Neural cell (in vitro differentiated cells): ENCODE data around the gene SLC15A5. TPM values are rescaled to one million over a fixed set of nuclear protein-coding genes. Genes with fewer than 3 reads are reported as not detected.

Experiments used
- H2AFZ ChIP-seq: fragments of 200-600, 300-800 bp; sonication (generic), shearing (Covaris generic); 2 replicates; pipeline ENCODE4 v1.6.0; 2014; ENCODE audit warnings: low read depth, mild to moderate bottlenecking, antibody characterized with exemption, low read length, moderate library complexity
- H3F3A ChIP-seq: fragments of 200-600 bp; shearing (Covaris generic); 2 replicates; pipeline ENCODE4 v1.6.1; 2016; ENCODE audit warnings: mild to moderate bottlenecking, moderate library complexity, mixed read lengths, antibody characterized with exemption, low read length; ENCODE audit not compliant: insufficient read depth, poor library complexity, severe bottlenecking
- H3K27ac ChIP-seq: fragments of 200-600, 300-800 bp; sonication (generic), shearing (Covaris generic); 2 replicates; pipeline ENCODE4 v1.5.1; 2014; ENCODE audit warnings: mild to moderate bottlenecking, low read length, moderate library complexity
- H3K27me3 ChIP-seq: fragments of 300-800, 200-600 bp; sonication (generic), shearing (Covaris generic); 2 replicates; pipeline ENCODE4 v1.6.0; 2014; ENCODE audit warnings: mild to moderate bottlenecking, low read depth, low read length, moderate library complexity; ENCODE audit not compliant: insufficient read depth
- H3K36me3 ChIP-seq: fragments of 300-800, 200-600 bp; sonication (generic), shearing (Covaris generic); 2 replicates; pipeline ENCODE4 v1.5.1; 2014; ENCODE audit warnings: mild to moderate bottlenecking, antibody characterized with exemption, low read length, moderate library complexity; ENCODE audit not compliant: insufficient read depth
- H3K4me2 ChIP-seq: fragments of 300-800, 200-600 bp; sonication (generic), shearing (Covaris generic); 2 replicates; pipeline ENCODE4 v1.6.0; 2014; ENCODE audit warnings: mild to moderate bottlenecking, low read length
- H3K4me3 ChIP-seq: fragments of 300-800, 200-600 bp; sonication (generic), shearing (Covaris generic); 2 replicates; pipeline ENCODE4 v1.5.1; 2014; ENCODE audit warnings: mild to moderate bottlenecking, low read length, moderate library complexity
- H3K79me2 ChIP-seq: fragments of 200-600 bp; shearing (Covaris generic); replicated peaks from 2 replicates; pipeline ENCODE4 v1.6.0; 2014; ENCODE audit warnings: mild to moderate bottlenecking, low read length, moderate library complexity; ENCODE audit not compliant: insufficient read depth
- H3K9ac ChIP-seq: fragments of 300-800, 200-600 bp; sonication (generic), shearing (Covaris generic); 2 replicates; pipeline ENCODE4 v1.6.1; 2016; ENCODE audit warnings: mild to moderate bottlenecking, low read length, mixed read lengths
- H3K9me2 ChIP-seq: fragments of 200-600 bp; shearing (Covaris generic); 2 replicates; pipeline ENCODE4 v1.6.1; 2016; ENCODE audit warnings: mild to moderate bottlenecking, low read length, mixed read lengths; ENCODE audit not compliant: insufficient read depth
- H3K9me3 ChIP-seq: fragments of 200-600, 300-800 bp; sonication (generic), shearing (Covaris generic); 2 replicates; pipeline ENCODE4 v1.6.1; 2016; ENCODE audit warnings: mild to moderate bottlenecking, mixed run types, low read length, moderate library complexity, mixed read lengths
- H4K20me1 ChIP-seq: fragments of 200-600 bp; shearing (Covaris generic); 2 replicates; pipeline ENCODE4 v1.6.1; 2016; ENCODE audit warnings: mild to moderate bottlenecking, mixed run types; ENCODE audit not compliant: insufficient read depth
- EZH2 ChIP-seq: fragments of 200-600, 300-800 bp; shearing (Covaris generic), sonication (generic); IDR thresholded peaks from 2 replicates; pipeline ENCODE4 v1.6.1; 2014; ENCODE audit warnings: antibody characterized with exemption, low read length, borderline replicate concordance, mild to moderate bottlenecking; ENCODE audit not compliant: insufficient read depth, poor library complexity, severe bottlenecking
- POLR2AphosphoS5 ChIP-seq: IDR thresholded peaks from 2 replicates; pipeline ENCODE4 v1.6.1; 2012
- RAD21 ChIP-seq: fragments of 450-650 bp; conservative IDR thresholded peaks from 2 replicates; pipeline ENCODE4 v1.6.1; 2014; ENCODE audit warnings: antibody characterized with exemption, mild to moderate bottlenecking, moderate library complexity
- SMC3 ChIP-seq: fragments of 450-650 bp; conservative IDR thresholded peaks from 2 replicates; pipeline ENCODE4 v1.6.1; 2014; ENCODE audit warnings: antibody characterized with exemption, mild to moderate bottlenecking, moderate library complexity; ENCODE audit not compliant: poor library complexity
- TAF1 ChIP-seq: IDR thresholded peaks from 2 replicates; pipeline ENCODE4 v1.6.1; 2012; ENCODE audit warnings: low read depth
- polyA plus RNA-seq: library from polyadenylated mRNA; depleted of rRNA; stranded (reverse); fragments of >200 nt; gene quantifications from 2 replicates; pipeline ENCODE4 v1.2.3, GENCODE V29; 2014
- TF ChIP-seq, protein P1 (sequence below): fragments of 450-650 bp; IDR thresholded peaks from 2 replicates; pipeline ENCODE4 v1.5.1; 2014; ENCODE audit warnings: antibody characterized with exemption, mild to moderate bottlenecking, moderate library complexity; ENCODE audit not compliant: poor library complexity, severe bottlenecking
- TF ChIP-seq, protein P2 (sequence below): IDR thresholded peaks from 2 replicates; pipeline ENCODE4 v1.6.1; 2012; ENCODE audit warnings: borderline replicate concordance

Gene SLC15A5
- polyA plus RNA-seq, 1 donor from 2014 or later = not detected

GRCh38 chr12:16155938-16156337, 121.5 kb downstream of the SLC15A5 start:
- Histone ChIP-seq H3F3A (no peaks in the 10 kb centered on the region), H3K27me3 (no peaks in the 10 kb centered on the region), H3K4me3 (no peak overlapping the region), H3K27ac (no peak overlapping the region), H3K9ac (no peak overlapping the region), H3K79me2 (no peaks in the 10 kb centered on the region), H3K9me3 (no peaks in the 10 kb centered on the region), H4K20me1 (no peaks in the 10 kb centered on the region), H3K9me2 (no peaks in the 10 kb centered on the region), H2AFZ (no peak overlapping the region), H3K4me2 (no peak overlapping the region), H3K36me3 (no peaks in the 10 kb centered on the region)
- TF ChIP-seq TAF1 = no peak
- no peak for TF ChIP-seq EZH2

DNA sequence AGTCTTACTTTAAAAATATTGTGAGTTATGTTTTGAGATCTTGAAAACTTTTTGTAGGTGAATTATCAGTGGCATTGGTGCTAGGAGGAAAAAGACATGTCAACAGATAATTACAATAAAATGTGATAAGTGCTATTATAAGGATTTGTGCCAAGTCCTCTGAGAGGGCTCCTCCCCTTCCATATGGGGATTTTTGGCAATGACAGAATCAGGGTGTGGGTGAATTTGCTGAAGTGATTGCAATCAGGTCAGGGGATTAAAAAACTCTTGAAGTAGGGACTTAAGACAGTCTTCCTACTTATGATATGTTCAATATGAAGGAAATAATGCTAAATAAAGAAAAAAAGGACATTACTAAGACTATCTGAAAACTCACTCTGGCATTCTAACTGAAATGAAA, 122.5 kb downstream of the SLC15A5 start:
- Histone ChIP-seq H3K4me3 (no peak overlapping the region), H3K9ac (no peak overlapping the region), H3K9me3 (no peaks in the 10 kb centered on the region)

More for the DNA sequence above, 122.5 kb downstream of the SLC15A5 start:
- Histone ChIP-seq H3K9me2 (no peaks in the 10 kb centered on the region), H3K36me3 (no peaks in the 10 kb centered on the region), H3F3A (no peaks in the 10 kb centered on the region), H3K27ac (no peak overlapping the region), H2AFZ (no peak overlapping the region), H3K79me2 (no peaks in the 10 kb centered on the region), H3K4me2 (no peak overlapping the region), H4K20me1 (no peaks in the 10 kb centered on the region), H3K27me3 (no peaks in the 10 kb centered on the region)
- TF ChIP-seq SMC3 (no peak), EZH2 (no peak), RAD21 (no peak), POLR2AphosphoS5 (no peak)
- TF ChIP-seq, protein P1, sequence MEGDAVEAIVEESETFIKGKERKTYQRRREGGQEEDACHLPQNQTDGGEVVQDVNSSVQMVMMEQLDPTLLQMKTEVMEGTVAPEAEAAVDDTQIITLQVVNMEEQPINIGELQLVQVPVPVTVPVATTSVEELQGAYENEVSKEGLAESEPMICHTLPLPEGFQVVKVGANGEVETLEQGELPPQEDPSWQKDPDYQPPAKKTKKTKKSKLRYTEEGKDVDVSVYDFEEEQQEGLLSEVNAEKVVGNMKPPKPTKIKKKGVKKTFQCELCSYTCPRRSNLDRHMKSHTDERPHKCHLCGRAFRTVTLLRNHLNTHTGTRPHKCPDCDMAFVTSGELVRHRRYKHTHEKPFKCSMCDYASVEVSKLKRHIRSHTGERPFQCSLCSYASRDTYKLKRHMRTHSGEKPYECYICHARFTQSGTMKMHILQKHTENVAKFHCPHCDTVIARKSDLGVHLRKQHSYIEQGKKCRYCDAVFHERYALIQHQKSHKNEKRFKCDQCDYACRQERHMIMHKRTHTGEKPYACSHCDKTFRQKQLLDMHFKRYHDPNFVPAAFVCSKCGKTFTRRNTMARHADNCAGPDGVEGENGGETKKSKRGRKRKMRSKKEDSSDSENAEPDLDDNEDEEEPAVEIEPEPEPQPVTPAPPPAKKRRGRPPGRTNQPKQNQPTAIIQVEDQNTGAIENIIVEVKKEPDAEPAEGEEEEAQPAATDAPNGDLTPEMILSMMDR = no peak
- TF ChIP-seq, protein P2, sequence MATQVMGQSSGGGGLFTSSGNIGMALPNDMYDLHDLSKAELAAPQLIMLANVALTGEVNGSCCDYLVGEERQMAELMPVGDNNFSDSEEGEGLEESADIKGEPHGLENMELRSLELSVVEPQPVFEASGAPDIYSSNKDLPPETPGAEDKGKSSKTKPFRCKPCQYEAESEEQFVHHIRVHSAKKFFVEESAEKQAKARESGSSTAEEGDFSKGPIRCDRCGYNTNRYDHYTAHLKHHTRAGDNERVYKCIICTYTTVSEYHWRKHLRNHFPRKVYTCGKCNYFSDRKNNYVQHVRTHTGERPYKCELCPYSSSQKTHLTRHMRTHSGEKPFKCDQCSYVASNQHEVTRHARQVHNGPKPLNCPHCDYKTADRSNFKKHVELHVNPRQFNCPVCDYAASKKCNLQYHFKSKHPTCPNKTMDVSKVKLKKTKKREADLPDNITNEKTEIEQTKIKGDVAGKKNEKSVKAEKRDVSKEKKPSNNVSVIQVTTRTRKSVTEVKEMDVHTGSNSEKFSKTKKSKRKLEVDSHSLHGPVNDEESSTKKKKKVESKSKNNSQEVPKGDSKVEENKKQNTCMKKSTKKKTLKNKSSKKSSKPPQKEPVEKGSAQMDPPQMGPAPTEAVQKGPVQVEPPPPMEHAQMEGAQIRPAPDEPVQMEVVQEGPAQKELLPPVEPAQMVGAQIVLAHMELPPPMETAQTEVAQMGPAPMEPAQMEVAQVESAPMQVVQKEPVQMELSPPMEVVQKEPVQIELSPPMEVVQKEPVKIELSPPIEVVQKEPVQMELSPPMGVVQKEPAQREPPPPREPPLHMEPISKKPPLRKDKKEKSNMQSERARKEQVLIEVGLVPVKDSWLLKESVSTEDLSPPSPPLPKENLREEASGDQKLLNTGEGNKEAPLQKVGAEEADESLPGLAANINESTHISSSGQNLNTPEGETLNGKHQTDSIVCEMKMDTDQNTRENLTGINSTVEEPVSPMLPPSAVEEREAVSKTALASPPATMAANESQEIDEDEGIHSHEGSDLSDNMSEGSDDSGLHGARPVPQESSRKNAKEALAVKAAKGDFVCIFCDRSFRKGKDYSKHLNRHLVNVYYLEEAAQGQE = no peak
